GM19099 (cell line): ENCODE measurements around the gene CSRNP3.

Experiments used
- POLR2A ChIP-seq: IDR thresholded peaks from 3 replicates; pipeline ENCODE4 v1.6.1; 2011; ENCODE audit warnings: low read depth; ENCODE audit not compliant: insufficient read length; ENCODE audit errors: extremely low read depth

CSRNP3 gene

GRCh38 chr2:165469417-165469816 is at the start of gene CSRNP3:
CSRNP3 (plus strand) TSS chr2:165469698; CDS start chr2:165595066, 125,368 bp downstream.
- no peak for TF ChIP-seq POLR2A

GRCh38 chr2:165420231-165420630 is 49.3 kb upstream of the CSRNP3 start:
- no peak for TF ChIP-seq POLR2A

GRCh38 chr2:165423081-165423480 is 46.4 kb upstream of the CSRNP3 start:
- no peak for TF ChIP-seq POLR2A

DNA sequence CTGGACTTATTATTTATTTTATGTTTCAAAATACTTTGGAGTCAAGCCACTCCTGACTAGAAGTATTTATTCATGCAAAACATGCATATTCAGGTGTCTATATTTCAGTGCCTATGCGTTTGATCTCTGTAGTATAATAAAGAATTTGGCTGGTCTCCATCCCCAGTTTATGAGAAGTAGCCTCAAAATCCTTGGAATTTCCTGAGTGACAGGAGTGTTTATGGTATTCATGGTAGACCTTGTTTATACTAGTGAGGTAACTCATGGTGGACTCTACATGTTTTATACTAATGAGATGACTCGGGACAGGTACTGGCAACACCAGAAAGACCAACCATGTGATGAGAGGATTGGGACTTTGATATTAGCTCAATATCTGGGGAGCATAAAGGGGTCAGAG is 43.9 kb upstream of the CSRNP3 start:
- TF ChIP-seq POLR2A, result no peak

DNA sequence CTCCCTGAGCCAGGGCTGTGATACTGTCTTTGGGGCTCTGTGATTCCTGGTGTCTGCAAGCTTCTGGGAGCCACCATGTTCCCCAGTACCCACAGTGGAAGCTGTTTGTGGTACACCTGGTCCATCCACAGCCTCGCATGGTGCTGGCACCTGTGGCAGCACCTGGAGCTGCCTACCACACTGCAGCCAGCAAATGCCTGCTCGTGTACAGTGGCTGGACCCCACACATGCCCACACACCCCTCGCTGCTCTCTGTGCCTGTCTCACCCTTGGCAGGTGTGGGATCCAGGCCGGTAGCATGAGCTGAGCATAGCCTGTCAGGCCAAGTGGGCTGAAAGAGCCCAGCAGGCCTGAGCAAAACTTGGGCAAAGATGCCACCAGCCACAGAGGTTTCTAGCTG is 41.8 kb upstream of the CSRNP3 start:
- TF ChIP-seq POLR2A, result no peak

- TF ChIP-seq POLR2A, result no peak
Measured at GRCh38 chr2:165428926-165429325, 40.6 kb upstream of the CSRNP3 start.

DNA sequence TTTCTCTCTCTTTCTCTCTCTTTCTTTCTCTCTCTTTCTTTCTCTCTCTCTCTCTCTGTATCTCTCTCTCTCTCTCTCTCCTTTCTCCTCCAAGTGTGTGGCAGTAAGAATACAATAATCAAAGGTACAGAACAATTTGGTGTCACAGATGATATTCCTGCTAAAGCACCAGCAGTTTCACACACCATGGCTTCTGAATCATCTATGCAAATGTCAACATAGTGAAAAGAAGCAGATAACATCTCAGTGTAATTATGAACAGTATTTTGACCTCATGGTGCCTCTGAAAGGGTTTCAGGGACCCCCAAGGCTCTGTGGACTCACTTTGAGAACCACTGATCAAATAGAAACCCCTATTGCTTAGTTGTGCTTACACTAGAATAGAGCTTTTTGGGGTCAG is 38.5 kb upstream of the CSRNP3 start:
- no peak for TF ChIP-seq POLR2A

DNA sequence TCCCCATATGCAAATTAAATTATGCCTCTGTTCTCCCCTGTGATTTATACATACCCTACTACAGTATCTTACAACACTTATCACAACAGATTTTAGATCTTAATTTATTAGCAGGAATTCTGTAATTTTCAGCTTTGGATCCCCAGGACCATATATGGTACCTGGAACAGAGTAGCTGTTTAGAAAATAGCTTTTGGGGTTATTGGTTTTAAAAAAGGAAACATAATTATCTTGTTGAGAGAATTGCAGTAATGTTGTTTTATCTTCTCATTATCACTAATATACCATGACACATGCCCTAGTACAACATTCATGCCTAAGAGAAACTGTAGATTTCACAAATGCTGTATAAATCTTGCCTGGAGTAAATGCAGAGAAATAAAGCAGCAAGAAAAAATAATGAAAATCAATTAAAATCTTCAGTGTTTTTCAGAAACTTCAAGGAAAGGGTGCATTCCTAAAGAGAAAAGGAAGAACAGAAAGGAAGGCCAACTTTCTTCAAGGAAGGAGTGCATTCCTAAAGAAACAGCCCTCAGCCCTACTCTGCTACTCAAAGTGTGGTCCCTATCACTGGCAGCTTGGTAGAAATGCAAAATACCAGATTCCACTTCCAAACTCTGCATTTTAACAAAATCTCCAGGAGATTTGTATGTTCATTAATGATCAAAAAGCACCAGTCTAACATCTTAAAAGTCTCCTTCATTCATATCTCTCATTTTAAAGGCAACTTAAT is 37.1 kb upstream of the CSRNP3 start:
- TF ChIP-seq POLR2A, result no peak

- no peak for TF ChIP-seq POLR2A
Measured at GRCh38 chr2:165434865-165435496, 34.5 kb upstream of the CSRNP3 start.

DNA sequence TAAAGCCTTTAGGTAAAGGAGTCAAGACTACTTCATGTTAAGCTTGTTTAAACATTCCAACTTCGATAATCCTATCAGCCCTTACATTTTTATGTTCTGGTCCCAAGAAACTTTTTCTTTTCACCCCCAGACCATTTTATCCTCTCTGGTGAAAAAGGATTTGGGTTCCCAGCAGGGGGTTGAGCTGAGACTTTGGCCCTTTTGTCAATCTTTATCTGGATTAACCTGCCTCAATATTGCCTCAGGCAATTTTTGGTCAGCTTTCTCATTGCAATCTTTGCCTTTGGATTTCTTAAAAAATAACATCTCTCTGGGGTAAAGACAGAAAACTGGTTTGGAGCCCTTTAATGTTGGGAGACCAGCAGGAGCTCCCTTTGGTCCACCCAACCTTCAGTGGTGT is 33.9 kb upstream of the CSRNP3 start:
- no peak for TF ChIP-seq POLR2A

DNA sequence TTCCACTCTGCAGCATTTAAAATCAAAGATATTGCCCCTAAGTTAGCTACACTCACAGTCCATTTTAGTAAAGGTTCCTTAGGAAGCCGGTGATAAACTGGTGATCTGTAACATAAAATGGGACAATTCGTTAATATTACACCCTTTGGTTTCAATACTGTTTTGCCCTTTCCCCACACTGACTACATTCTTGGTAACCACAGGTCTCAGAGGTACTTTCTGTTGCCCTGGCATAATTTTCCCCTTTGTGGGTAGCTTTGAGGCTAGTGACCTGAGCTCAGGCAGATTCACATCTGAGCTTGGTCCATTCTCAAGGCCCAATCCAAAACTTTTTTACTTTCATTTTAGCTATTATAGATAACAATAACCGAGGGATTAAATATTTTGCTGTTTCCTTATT is 32.9 kb upstream of the CSRNP3 start:
- no peak for TF ChIP-seq POLR2A

- no peak for TF ChIP-seq POLR2A
Measured at GRCh38 chr2:165440367-165440766, 29.1 kb upstream of the CSRNP3 start.

GRCh38 chr2:165443511-165443910 is 26.0 kb upstream of the CSRNP3 start:
- TF ChIP-seq POLR2A, result no peak

- no peak for TF ChIP-seq POLR2A
Measured at GRCh38 chr2:165448406-165448805, 21.1 kb upstream of the CSRNP3 start.

- no peak for TF ChIP-seq POLR2A
Measured at GRCh38 chr2:165450156-165450555, 19.3 kb upstream of the CSRNP3 start.

DNA sequence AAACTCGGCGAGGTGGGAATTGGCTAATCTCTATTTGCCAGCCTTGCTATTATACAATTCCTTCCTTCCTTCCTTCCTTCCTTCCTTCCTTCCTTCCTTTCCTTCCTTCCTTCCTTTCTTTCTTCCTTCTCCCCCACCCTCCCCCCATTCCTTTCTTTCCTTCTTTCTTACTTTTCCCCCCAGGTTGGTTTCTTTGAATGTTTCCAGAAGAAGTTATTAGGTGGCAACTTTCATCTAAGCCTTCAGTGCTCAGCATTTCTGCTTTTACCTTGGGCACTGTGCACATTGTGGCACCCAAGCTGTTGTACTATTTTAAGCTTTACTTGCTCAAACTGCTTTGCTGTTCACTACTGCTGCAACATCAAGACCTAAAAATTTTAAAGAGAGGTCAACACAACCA is 17.2 kb upstream of the CSRNP3 start:
- no peak for TF ChIP-seq POLR2A
